ENCODE results near the gene TTC39C. TPM values are rescaled to one million over a fixed set of nuclear protein-coding genes. Genes with fewer than 3 reads are reported as not detected.

The TTC39C gene
- total RNA-seq, 4 donors from 2014 or later: 24.7 to 39.1 (median 34.2) TPM

- TF ChIP-seq, protein P1, sequence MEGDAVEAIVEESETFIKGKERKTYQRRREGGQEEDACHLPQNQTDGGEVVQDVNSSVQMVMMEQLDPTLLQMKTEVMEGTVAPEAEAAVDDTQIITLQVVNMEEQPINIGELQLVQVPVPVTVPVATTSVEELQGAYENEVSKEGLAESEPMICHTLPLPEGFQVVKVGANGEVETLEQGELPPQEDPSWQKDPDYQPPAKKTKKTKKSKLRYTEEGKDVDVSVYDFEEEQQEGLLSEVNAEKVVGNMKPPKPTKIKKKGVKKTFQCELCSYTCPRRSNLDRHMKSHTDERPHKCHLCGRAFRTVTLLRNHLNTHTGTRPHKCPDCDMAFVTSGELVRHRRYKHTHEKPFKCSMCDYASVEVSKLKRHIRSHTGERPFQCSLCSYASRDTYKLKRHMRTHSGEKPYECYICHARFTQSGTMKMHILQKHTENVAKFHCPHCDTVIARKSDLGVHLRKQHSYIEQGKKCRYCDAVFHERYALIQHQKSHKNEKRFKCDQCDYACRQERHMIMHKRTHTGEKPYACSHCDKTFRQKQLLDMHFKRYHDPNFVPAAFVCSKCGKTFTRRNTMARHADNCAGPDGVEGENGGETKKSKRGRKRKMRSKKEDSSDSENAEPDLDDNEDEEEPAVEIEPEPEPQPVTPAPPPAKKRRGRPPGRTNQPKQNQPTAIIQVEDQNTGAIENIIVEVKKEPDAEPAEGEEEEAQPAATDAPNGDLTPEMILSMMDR (IDR thresholded peaks at IDR 0.05): no peak
- no peak for DNase-seq (ENCODE audit: low spot score)
- ATAC-seq (ENCODE audit: low FRiP score): no peak
These were observed 113.2 kb downstream of the TTC39C start for GRCh38 chr18:24127735-24128134.

- DNase-seq (ENCODE audit: low spot score): no peak
- no peak for ATAC-seq (ENCODE audit: low FRiP score)
- TF ChIP-seq, protein P1 (IDR thresholded peaks at IDR 0.05): no peak
These were observed 114.1 kb downstream of the TTC39C start for GRCh38 chr18:24128700-24129099.

DNA sequence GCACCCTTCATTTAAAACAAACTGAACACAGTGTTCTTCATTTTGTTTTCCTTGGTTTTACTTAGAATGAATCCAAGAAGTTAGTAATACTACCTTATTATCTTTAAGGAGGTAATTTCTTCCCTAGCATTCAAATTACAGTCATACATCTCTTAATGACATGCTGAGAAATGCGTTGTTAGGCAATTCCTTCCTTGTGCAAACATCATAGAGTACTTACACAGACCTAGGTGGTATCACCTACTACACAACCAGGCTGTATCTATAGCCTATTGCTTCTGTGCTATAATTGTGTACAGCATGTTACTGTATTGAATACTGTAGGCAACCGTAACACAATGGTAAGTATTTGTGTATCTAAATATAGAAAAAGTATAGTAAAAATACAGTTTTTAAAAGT is 115.9 kb downstream of the TTC39C start:
- peak; percentile 28 for ATAC-seq (ENCODE audit: low FRiP score)
- DNase-seq (ENCODE audit: low spot score): no peak

GRCh38 chr18:24136967-24137373 is 122.4 kb downstream of the TTC39C start:
- TF ChIP-seq, protein P1 (IDR thresholded peaks at IDR 0.05): no peak
- DNase-seq (ENCODE audit: low spot score) (no peak), ATAC-seq (ENCODE audit: low FRiP score) (no peak)

More for the DNA sequence above, 115.9 kb downstream of the TTC39C start:
- TF ChIP-seq, protein P1 (IDR thresholded peaks at IDR 0.05): no peak

DNA sequence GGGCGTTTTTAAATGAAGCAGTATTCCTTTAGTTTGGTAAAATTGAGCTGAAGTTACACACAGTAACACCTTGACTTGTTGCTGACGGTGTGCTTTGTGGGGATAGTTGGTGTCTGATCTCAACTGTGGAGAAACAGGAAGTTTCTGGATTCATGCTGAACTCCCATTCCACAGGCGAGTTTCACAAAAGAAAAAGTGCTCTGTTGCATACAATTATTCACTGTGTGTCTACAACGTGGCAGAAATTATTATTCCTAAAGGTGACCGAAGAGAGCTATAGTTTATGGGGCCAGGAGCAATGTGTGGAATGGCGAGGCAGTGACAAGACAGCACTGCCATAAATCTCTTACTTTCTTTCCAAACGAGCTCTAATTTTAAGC is 123.8 kb downstream of the TTC39C start:
- TF ChIP-seq, protein P1 (IDR thresholded peaks at IDR 0.05): no peak
- ATAC-seq (ENCODE audit: low FRiP score) (peak; percentile 25), DNase-seq (ENCODE audit: low spot score) (no peak)

GRCh38 chr18:24138789-24139616 is 124.4 kb downstream of the TTC39C start, which contains the start of gene CABYR:
CABYR (plus strand) TSS chr18:24139062; CDS start chr18:24143115, 4,053 bp downstream.
- DNase-seq (ENCODE audit: low spot score) (peak; percentile 55), ATAC-seq (ENCODE audit: low FRiP score) (peak; percentile 91)
- TF ChIP-seq, protein P1 (IDR thresholded peaks at IDR 0.05): no peak

GRCh38 chr18:24140697-24141096 is 126.1 kb downstream of the TTC39C start:
- ATAC-seq (ENCODE audit: low FRiP score) (no peak), DNase-seq (ENCODE audit: low spot score) (no peak)
- TF ChIP-seq, protein P1 (IDR thresholded peaks at IDR 0.05): no peak

Measured in omental fat pad (tissue), 4 donors.